Astrocyte (in vitro differentiated cells and primary cell): ENCODE measurements around the gene HRH4.

Source experiments
- CTCF ChIP-seq: IDR thresholded peaks from 2 replicates; pipeline ENCODE4 v1.5.1; 2011; ENCODE audit warnings: low read depth, mild to moderate bottlenecking, inconsistent platforms, low read length, moderate library complexity; ENCODE audit not compliant: insufficient read depth
- EZH2 ChIP-seq: IDR thresholded peaks from 2 replicates; pipeline ENCODE4 v1.6.1; 2012; ENCODE audit warnings: mild to moderate bottlenecking, low read length, inconsistent platforms; ENCODE audit not compliant: insufficient read depth

GRCh38 chr18:24514439-24514838 lies 54.0 kb downstream of the HRH4 start:
- TF ChIP-seq CTCF: peak; percentile 46
- no peak for TF ChIP-seq EZH2
